Memory B cell (primary cell): ENCODE measurements around the gene ZFAND4.
"Not testable (repeated sequence)": the region's sequence is repeated elsewhere in the genome, so short reads cannot be mapped to it uniquely, and the experiment has no call there.

Source experiments
- ATAC-seq: fragments of 150-1000 bp; cut with Tn5 transposase; 2 replicates; pipeline ENCODE4 v1.10.0; 2021; ENCODE audit warnings: low read depth, mild to moderate bottlenecking, moderate library complexity
- DNase-seq, 2 donors: peaks; one replicate each; pipeline ENCODE4 v3.0.0; 2022; ENCODE audit warnings: low spot score in 2 of 2
- H3K27ac Mint-ChIP-seq: one replicate; pipeline ENCODE4 v1.8.0; 2022; ENCODE audit warnings: mild to moderate bottlenecking, moderate library complexity, mixed read lengths
- H3K27me3 Mint-ChIP-seq: one replicate; pipeline ENCODE4 v1.8.0; 2022; ENCODE audit warnings: mixed read lengths
- H3K36me3 Mint-ChIP-seq: one replicate; pipeline ENCODE4 v1.8.0; 2022; ENCODE audit warnings: mild to moderate bottlenecking, mixed read lengths
- H3K4me1 Mint-ChIP-seq: one replicate; pipeline ENCODE4 v1.8.0; 2022; ENCODE audit warnings: mixed read lengths
- H3K4me3 Mint-ChIP-seq: one replicate; pipeline ENCODE4 v1.8.0; 2022; ENCODE audit warnings: mild to moderate bottlenecking, moderate library complexity, mixed read lengths
- H3K9me3 Mint-ChIP-seq: one replicate; pipeline ENCODE4 v1.8.0; 2022; ENCODE audit warnings: mixed read lengths

Gene ZFAND4

DNA sequence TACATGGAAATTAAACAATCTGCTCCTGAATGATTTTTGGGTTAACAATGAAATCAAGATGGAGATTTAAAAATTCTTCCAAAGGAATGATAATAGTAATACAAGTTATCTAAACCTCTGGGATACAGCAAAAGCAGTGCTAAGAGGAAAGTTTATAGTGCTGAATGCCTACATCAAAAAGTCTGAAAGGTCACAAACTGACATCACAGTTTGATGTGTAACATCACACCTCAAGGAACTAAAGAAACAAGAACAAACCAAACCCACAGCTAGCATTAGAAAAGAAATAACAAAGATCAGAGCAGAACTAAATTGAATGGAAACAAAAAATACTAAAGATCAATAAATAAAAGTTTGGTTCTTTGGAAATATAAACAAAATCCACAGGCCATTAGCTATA, 17.4 kb downstream of the ZFAND4 start:
- Mint-ChIP-seq H3K9me3 (peaks cover 5% of the 10 kb centered on the region), H3K4me1 (peaks cover 28% of the 10 kb centered on the region), H3K36me3 (peaks cover 42% of the 10 kb centered on the region), H3K4me3 (no peak overlapping the region), H3K27ac (peak overlapping the region; percentile 13), H3K27me3 (no peaks in the 10 kb centered on the region)
- ATAC-seq = no peak
- no peak for DNase-seq

DNA sequence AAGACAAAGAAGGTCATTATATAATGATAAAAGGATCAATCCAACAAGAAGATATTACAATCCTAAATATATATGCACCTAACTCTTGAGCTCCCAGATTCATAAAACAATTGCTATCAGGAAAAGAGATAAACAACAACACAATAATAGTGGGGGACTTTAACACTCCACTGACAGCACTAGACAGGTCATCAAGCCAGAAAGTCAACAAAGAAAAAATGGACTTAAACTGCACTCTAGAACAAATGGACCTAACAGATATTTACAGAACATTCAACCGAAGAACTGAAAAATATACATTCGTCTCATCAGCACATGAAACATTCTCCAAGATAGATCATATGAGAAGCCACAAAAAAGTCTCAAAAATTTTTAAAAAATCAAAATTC, 17.8 kb downstream of the ZFAND4 start:
- Mint-ChIP-seq H3K36me3 (peaks cover 41% of the 10 kb centered on the region), H3K27ac (peak overlapping the region; percentile 13), H3K4me1 (peaks cover 28% of the 10 kb centered on the region)
- H3K4me3 Mint-ChIP-seq, H3K9me3 Mint-ChIP-seq, DNase-seq, ATAC-seq, H3K27me3 Mint-ChIP-seq: not testable (repeated sequence)

DNA sequence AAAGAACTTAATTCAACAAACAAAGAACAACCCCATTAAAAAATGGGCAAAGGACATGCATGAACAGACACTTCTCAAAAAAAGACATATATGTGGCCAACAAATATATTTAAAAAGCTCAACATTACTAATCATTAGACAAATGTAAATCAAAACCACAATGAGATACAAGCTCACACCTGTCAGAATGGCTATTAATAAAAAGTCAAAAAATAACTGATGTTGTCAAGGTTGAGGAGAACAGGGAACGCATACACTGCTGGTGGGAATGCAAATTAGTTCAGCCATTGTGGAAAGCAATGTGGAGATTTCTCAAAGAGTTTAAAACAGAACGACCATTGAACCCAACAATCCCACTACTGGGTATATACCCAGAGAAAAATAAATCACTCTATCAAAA, 19.1 kb downstream of the ZFAND4 start:
- Mint-ChIP-seq H3K27me3 (no peaks in the 10 kb centered on the region), H3K4me3 (peak overlapping the region; percentile 44), H3K9me3 (no peaks in the 10 kb centered on the region), H3K27ac (no peak overlapping the region), H3K36me3 (peaks cover 32% of the 10 kb centered on the region), H3K4me1 (peaks cover 28% of the 10 kb centered on the region)
- ATAC-seq = no peak
- DNase-seq = no peak

DNA sequence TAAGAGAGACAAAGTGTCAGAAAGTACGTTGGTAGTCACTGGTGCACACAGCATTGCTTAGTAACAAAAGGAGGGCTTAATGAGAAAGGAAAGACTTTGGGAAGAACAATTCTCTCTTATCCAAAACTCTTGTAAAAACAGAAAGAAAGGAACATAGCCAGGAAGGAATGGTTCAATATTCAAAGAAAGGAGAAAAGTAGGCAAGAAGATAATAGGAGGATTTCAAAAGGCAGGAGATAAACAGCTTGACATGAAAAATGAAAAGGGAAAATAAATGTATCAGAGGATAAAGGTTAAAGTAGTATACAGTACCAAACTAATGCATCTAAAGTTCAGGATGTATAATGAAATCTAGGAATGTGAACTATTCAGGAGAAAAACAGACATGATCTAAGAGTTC, 20.1 kb downstream of the ZFAND4 start:
- H3K4me3 Mint-ChIP-seq = no peak overlapping the region
- no peaks in the 10 kb centered on the region for H3K9me3 Mint-ChIP-seq
- peaks cover 28% of the 10 kb centered on the region for H3K4me1 Mint-ChIP-seq
- DNase-seq = no peak
- H3K36me3 Mint-ChIP-seq = peaks cover 28% of the 10 kb centered on the region
- ATAC-seq = no peak
- H3K27ac Mint-ChIP-seq = no peak overlapping the region
- no peaks in the 10 kb centered on the region for H3K27me3 Mint-ChIP-seq

DNA sequence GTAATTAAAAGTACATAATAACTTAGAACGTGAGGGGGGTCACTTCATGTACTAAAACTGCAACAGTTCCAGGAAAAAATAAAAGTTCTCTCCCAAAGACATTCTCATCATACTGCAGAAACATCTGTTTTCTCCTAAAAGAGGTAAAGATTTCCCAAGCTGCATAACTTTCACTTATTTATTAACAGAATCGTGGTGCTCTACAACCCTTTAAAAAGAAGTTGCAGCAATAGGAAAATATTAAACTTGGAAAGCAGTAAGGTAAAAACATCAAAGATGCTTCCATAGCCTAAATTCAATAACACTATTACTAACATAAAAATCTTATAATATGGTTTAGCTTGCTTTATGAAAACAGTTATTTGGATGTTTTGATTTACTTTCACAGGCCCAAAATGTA, 23.3 kb downstream of the ZFAND4 start:
- Mint-ChIP-seq H3K9me3 (no peaks in the 10 kb centered on the region), H3K36me3 (peaks cover 22% of the 10 kb centered on the region)

DNA sequence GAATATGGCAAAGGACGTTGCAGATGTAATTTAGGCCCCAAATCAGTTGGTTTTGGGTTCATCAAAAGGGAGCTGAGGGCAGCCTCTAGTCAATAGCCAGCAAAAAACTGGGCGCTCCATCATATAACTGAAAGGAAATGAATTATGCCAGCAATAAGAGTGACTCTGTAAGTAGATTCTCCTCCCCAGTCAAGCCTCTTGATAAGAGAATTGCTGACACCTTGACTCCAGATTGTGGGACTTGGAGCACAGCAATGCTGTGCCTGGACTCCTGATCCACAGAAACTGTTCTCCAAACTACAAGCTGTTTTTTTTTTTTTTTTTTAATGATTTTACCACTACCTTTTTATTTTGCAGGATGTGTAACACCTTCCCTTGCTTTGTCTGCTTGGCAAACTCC, 25.5 kb downstream of the ZFAND4 start:
- Mint-ChIP-seq H3K36me3 (peaks cover 18% of the 10 kb centered on the region), H3K27me3 (no peaks in the 10 kb centered on the region), H3K9me3 (no peaks in the 10 kb centered on the region), H3K4me1 (peaks cover 2% of the 10 kb centered on the region), H3K4me3 (no peak overlapping the region), H3K27ac (no peak overlapping the region)
- ATAC-seq (no peak), DNase-seq (no peak)

More for the DNA sequence above, 23.3 kb downstream of the ZFAND4 start:
- Mint-ChIP-seq H3K27ac (no peak overlapping the region), H3K4me3 (no peak overlapping the region), H3K4me1 (peaks cover 20% of the 10 kb centered on the region), H3K27me3 (no peaks in the 10 kb centered on the region)
- ATAC-seq (no peak), DNase-seq (no peak)

DNA sequence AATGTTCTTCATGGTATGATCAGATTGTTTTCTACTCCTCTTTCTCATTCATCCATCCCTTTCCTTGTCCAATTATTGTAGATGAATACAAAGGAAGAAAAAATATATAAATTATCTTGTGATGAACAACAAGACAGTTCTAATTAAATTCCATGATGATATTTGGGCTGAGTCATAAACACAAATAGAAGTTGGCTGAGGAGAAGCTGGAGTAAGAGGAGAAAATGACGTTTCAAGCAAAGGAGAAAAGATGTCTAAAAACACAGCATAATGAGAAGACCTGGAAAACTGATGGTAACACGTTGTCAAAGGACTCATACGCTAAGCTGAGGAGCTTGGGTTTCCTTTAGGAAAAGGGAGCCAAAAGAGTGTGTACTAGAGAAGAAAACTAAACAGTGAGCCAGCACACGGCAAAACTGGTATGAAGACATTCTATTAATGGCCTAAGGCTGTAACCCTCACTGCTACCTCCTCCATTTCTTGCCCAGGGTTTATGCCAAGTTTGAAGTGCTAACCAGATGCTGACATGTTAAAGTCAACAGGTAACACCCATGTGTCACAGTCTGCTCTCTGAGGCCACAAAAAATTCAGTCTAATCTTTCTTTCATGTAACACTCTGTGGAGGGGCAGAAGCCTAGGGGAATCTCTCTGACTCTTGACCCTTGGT, 26.1 kb downstream of the ZFAND4 start:
- H3K9me3 Mint-ChIP-seq = no peaks in the 10 kb centered on the region
- no peaks in the 10 kb centered on the region for H3K27me3 Mint-ChIP-seq
- H3K36me3 Mint-ChIP-seq = peaks cover 19% of the 10 kb centered on the region
- peaks cover 4% of the 10 kb centered on the region for H3K4me1 Mint-ChIP-seq
- ATAC-seq = no peak
- H3K27ac Mint-ChIP-seq = no peak overlapping the region
- no peak overlapping the region for H3K4me3 Mint-ChIP-seq
- DNase-seq = no peak

DNA sequence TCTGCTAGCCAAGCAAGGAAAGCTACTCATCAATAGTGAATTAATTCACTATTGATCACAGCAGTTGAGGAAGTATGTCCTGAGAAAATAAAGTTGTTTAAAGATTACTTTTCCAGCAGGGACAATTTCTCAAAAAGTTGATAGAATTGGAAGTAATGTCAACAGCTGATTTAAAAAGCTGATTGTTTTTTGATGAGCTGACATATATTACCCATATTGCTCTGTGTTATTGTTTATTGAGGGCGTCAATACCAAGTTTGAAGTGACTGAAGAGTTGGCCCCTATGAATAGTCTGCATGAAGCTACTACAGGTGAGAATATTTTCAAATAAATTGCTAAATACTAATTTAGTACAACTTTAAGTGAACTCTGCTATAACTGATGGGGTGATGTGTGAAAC, 28.0 kb downstream of the ZFAND4 start:
- no peaks in the 10 kb centered on the region for H3K27me3 Mint-ChIP-seq
- H3K4me1 Mint-ChIP-seq = peaks cover 2% of the 10 kb centered on the region
- DNase-seq = no peak
- H3K27ac Mint-ChIP-seq = no peak overlapping the region
- peaks cover 19% of the 10 kb centered on the region for H3K36me3 Mint-ChIP-seq
- no peak for ATAC-seq
- H3K9me3 Mint-ChIP-seq = no peaks in the 10 kb centered on the region
- H3K4me3 Mint-ChIP-seq = no peak overlapping the region

DNA sequence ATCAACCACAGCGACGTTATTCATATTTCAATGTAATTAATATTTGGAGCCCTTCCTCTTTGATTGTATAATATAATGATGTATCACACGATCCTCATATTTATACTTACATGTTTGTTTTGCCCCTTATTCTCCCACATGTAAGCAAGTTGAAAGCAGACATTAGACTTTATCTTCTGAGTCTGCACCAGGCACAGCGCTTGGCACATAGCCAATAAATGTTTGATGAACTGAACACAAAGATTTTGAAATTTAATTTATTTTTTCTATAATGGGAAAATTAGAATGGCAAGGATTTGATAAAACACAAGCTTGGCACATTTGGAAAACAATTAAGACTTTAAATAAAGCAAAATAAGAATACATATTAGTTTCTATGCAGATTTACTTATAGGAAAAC, 31.6 kb downstream of the ZFAND4 start:
- H3K27ac Mint-ChIP-seq = no peak overlapping the region
- peaks cover 14% of the 10 kb centered on the region for H3K36me3 Mint-ChIP-seq
- peaks cover 2% of the 10 kb centered on the region for H3K4me1 Mint-ChIP-seq
- DNase-seq (no peak), ATAC-seq (no peak)
- no peaks in the 10 kb centered on the region for H3K9me3 Mint-ChIP-seq
- no peaks in the 10 kb centered on the region for H3K27me3 Mint-ChIP-seq
- H3K4me3 Mint-ChIP-seq = no peak overlapping the region

DNA sequence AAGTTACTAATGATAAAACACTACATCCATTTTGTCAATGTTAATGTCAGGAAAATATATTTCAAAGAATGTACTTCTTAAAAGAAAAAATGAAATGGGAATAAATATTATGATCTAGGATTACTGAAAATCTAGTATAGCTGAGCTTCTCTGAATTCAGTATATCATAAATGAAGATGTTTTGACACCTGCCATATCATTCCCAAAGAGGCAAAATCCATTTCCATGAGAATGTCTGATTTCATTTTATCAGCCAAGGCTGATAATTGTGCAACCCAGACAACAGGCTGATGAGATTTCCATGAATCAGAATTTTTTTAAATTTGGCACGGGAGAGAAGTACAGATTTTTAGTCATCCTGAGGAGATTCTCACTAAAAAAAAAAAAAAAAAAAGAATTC, 32.5 kb downstream of the ZFAND4 start:
- no peaks in the 10 kb centered on the region for H3K9me3 Mint-ChIP-seq
- no peak for DNase-seq
- peak overlapping the region; percentile 35 for H3K27ac Mint-ChIP-seq
- no peak for ATAC-seq
- H3K27me3 Mint-ChIP-seq = no peaks in the 10 kb centered on the region
- H3K4me3 Mint-ChIP-seq = no peak overlapping the region
- peaks cover 2% of the 10 kb centered on the region for H3K4me1 Mint-ChIP-seq
- H3K36me3 Mint-ChIP-seq = peaks cover 18% of the 10 kb centered on the region

DNA sequence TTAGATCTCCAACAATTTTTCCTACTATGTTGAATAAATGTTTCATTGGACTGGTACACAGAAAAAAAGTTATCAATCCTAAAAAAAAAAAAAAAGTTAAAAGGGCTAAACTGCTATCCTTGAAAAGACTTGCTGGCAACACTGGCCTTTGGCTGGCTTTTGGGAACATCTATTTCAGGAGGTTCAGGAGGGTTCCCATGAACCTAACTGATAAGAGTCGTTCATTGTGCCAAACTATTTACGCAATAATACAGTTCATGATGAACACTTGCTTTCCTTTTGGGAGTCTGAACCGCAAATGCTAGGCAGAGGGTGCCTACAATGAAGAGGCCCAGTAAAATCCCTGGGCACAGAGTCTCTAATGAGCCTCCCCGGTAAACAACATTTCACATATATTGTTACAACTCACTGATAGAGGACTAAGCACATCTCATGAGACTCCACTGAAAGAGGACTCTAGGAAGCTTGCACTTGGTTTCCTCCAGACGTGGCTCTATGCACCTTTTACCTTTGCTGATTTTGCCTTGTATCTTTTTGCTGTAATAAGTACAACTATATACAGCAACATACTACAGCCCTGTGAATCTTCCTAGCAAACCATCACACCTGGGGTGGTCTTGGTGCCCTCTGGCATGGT, 45.0 kb downstream of the ZFAND4 start:
- H3K4me3 Mint-ChIP-seq = no peak overlapping the region
- no peak for DNase-seq
- no peaks in the 10 kb centered on the region for H3K27me3 Mint-ChIP-seq
- peaks cover 2% of the 10 kb centered on the region for H3K4me1 Mint-ChIP-seq
- peaks cover 24% of the 10 kb centered on the region for H3K36me3 Mint-ChIP-seq
- ATAC-seq = no peak
- H3K27ac Mint-ChIP-seq = no peak overlapping the region
- no peaks in the 10 kb centered on the region for H3K9me3 Mint-ChIP-seq

DNA sequence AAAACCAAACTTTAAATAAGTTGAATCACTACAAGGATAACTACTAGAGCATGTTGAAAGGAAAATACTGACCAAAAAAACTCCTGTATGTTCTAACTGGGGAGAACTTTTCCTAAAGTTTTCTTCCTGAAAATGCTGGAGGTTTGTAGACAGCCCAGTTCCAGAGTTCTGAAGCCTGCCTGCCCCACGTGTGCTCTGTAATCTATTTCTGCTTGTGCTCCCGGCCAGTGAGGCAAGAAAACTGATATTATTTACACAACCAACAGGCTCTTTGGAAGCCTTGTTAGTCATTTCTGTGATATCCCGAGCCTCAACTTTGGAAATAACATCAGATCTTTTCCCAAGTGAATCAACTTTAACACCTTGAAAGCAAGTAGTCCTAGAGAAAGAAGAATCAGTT, 46.7 kb downstream of the ZFAND4 start:
- Mint-ChIP-seq H3K9me3 (no peaks in the 10 kb centered on the region), H3K4me3 (no peak overlapping the region), H3K27me3 (no peaks in the 10 kb centered on the region), H3K36me3 (peaks cover 29% of the 10 kb centered on the region), H3K27ac (no peak overlapping the region), H3K4me1 (peaks cover 2% of the 10 kb centered on the region)
- ATAC-seq (no peak), DNase-seq (no peak)

DNA sequence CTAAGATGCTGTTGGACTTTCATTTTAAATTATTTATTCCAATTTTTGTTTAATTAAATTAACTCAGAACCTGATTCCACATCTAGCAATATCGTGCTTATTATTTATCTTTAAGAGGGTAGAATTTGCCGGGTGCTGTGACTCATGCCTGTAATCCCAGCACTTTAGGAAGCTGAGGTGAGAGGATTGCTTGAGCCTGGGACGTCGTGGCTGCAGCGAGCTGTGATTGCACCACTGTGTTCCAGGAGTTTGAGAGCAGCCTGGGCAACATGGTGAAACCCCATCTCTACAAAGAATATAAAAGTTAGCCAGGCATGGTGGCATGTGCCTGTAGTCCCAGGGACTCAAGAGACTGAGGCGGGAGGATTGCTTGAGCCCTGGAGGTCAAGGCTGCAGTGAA, 47.8 kb downstream of the ZFAND4 start:
- ATAC-seq = no peak
- Mint-ChIP-seq H3K4me1 (peaks cover 2% of the 10 kb centered on the region), H3K27ac (no peak overlapping the region), H3K4me3 (no peak overlapping the region), H3K27me3 (no peaks in the 10 kb centered on the region), H3K9me3 (no peaks in the 10 kb centered on the region), H3K36me3 (peaks cover 29% of the 10 kb centered on the region)
- no peak for DNase-seq

DNA sequence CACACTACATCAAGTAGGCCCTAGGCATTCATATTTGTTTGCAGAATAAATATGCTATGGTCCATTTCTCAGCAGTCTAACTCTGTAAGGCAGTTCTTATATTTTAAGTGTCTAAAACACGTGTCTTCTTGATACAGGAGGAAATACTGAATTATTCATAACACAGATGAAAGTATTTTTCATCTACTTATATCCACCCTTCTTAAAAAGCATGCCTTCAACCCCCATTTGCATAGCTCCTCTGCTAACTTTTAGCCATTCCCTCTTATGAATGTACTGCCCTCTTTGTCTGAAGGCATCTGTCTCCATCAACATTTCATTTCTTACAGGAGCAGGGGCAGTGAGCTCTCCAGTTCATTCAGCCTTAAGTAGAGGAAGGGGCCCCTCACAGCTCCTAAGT, 57.7 kb downstream of the ZFAND4 start:
- Mint-ChIP-seq H3K4me1 (no peaks in the 10 kb centered on the region), H3K27me3 (no peaks in the 10 kb centered on the region), H3K4me3 (no peak overlapping the region), H3K36me3 (peaks cover 32% of the 10 kb centered on the region), H3K27ac (no peak overlapping the region), H3K9me3 (peaks cover 9% of the 10 kb centered on the region)
- no peak for DNase-seq
- ATAC-seq = no peak

DNA sequence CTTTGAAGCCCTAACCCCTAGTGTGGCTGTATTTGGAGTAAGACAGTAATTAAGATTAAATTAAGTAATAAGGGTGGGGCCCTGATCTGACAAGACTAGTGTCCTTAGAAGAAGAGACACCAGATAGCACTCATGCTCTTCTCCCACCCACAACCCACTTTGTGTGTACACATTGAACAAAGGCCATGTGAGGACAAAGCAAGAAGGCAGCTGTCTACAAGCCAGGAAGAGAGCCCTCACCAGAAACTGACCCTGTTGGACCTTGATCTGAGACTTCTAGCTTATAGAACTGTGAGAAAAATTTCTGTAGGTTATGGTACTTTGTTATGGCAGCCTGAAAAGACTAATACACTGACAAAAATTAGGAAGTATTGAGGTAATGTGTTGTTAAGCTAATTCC, 59.8 kb downstream of the ZFAND4 start:
- Mint-ChIP-seq H3K27me3 (no peaks in the 10 kb centered on the region), H3K27ac (no peak overlapping the region), H3K9me3 (peaks cover 9% of the 10 kb centered on the region), H3K4me3 (no peak overlapping the region), H3K36me3 (peaks cover 36% of the 10 kb centered on the region), H3K4me1 (no peaks in the 10 kb centered on the region)
- ATAC-seq (no peak), DNase-seq (no peak)
